Esophagus muscularis mucosa (tissue), 4 donors: ENCODE results near the gene XRN2.

Experiments
- EP300 ChIP-seq: sonication (generic); formaldehyde crosslinking; IDR thresholded peaks from one replicate; pipeline ENCODE4 v1.6.1; 2017; ENCODE audit warnings: antibody characterized with exemption
- POLR2A ChIP-seq: fragments of 450-650 bp; IDR thresholded peaks from one replicate; pipeline ENCODE4 v1.6.1; 2017; ENCODE audit warnings: antibody characterized with exemption, moderate library complexity, mild to moderate bottlenecking, low read depth
- TF ChIP-seq, protein P1 (sequence below), 3 experiments: fragments of 200-600 bp in 2 of 3; fragments of 450-650 bp in 1 of 3; sonication (generic) in 2 of 3; IDR thresholded peaks; one replicate each; pipeline ENCODE4 v1.5.1; 2017 to 2019; ENCODE audit warnings: antibody characterized with exemption in 3 of 3, mild to moderate bottlenecking in 2 of 3, moderate library complexity in 1 of 3

DNA sequence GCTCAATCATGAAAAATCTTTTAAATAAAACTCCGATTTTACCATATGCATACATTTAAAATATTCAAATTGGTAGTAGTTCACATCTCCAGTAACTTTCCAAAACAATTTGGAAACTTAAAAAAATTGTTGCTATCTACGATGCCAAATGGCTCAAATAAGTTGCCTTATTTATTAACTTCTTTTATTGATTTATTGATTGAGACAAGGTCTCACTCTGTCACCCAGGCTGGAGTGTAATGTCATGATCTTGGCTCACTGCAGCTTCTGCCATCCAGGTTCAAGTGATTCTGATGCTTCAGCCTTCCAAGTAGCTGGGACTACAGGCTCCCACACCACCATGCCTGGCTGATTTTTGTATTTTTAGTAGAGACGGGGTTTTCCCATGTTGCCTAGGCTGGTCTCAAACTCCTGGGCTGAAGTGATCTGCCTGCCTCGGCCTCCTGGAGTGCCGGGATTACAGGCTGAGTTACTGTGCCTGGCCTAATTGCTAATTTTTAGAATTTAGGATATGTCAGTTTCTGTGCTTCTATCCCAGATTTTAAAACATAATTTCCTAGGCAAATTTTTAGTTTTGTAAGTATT is 81.3 kb downstream of the XRN2 start:
- TF ChIP-seq, protein P1, sequence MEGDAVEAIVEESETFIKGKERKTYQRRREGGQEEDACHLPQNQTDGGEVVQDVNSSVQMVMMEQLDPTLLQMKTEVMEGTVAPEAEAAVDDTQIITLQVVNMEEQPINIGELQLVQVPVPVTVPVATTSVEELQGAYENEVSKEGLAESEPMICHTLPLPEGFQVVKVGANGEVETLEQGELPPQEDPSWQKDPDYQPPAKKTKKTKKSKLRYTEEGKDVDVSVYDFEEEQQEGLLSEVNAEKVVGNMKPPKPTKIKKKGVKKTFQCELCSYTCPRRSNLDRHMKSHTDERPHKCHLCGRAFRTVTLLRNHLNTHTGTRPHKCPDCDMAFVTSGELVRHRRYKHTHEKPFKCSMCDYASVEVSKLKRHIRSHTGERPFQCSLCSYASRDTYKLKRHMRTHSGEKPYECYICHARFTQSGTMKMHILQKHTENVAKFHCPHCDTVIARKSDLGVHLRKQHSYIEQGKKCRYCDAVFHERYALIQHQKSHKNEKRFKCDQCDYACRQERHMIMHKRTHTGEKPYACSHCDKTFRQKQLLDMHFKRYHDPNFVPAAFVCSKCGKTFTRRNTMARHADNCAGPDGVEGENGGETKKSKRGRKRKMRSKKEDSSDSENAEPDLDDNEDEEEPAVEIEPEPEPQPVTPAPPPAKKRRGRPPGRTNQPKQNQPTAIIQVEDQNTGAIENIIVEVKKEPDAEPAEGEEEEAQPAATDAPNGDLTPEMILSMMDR (IDR thresholded peaks at IDR 0.05), result no peak
- TF ChIP-seq POLR2A, result no peak
- TF ChIP-seq EP300, result no peak
